ENCODE measurements around the gene WNT3A.

- TF ChIP-seq CTCF (conservative IDR thresholded peaks at IDR 0.05) (no peak), EZH2 (IDR thresholded peaks at IDR 0.05; ENCODE audit: low read depth) (no peak)
These were observed 99.9 kb downstream of the WNT3A start for GRCh38 chr1:228106800-228107054.
